Measurements from ENCODE around the gene NOS1.
"Not testable (repeated sequence)": the region's sequence is repeated elsewhere in the genome, so short reads cannot be mapped to it uniquely, and the experiment has no call there.

Gene NOS1

GRCh38 chr12:117188961-117189724 is 172.3 kb downstream of the NOS1 start:
- peak; percentile 61 to 62 for DNase-seq (ENCODE audit: low read depth in 2 of 2)

GRCh38 chr12:117188121-117188665 is 173.2 kb downstream of the NOS1 start:
- TF ChIP-seq CTCF (IDR thresholded peaks at IDR 0.05; ENCODE audit: low read depth, low read length), result no peak
- DNase-seq (ENCODE audit: low read depth in 2 of 2), result no peak
- H3K4me3 ChIP-seq (replicated peaks in 1 of 2; ENCODE audit: low read depth in 2 of 2, low read length in 2 of 2), result no peak overlapping the region

More at GRCh38 chr12:117188961-117189724, 172.3 kb downstream of the NOS1 start:
- TF ChIP-seq CTCF (IDR thresholded peaks at IDR 0.05; ENCODE audit: low read depth, low read length), result no peak
- H3K4me3 ChIP-seq (replicated peaks in 1 of 2; ENCODE audit: low read depth in 2 of 2, low read length in 2 of 2), result peak overlapping the region; percentile 87 to 98

- no peak overlapping the region for H3K4me3 ChIP-seq (replicated peaks in 1 of 2; ENCODE audit: low read depth in 2 of 2, low read length in 2 of 2)
- TF ChIP-seq CTCF (IDR thresholded peaks at IDR 0.05; ENCODE audit: low read depth, low read length), result no peak
- no peak for DNase-seq (ENCODE audit: low read depth in 2 of 2)
These were observed 174.0 kb downstream of the NOS1 start for GRCh38 chr12:117187421-117187820.

- no peak for TF ChIP-seq CTCF (IDR thresholded peaks at IDR 0.05; ENCODE audit: low read depth, low read length)
- H3K4me3 ChIP-seq (replicated peaks in 1 of 2; ENCODE audit: low read depth in 2 of 2, low read length in 2 of 2), result no peak overlapping the region
- no peak for DNase-seq (ENCODE audit: low read depth in 2 of 2)
These were observed 178.6 kb downstream of the NOS1 start for GRCh38 chr12:117182866-117183265.

- not testable (repeated sequence) for DNase-seq (ENCODE audit: low read depth in 2 of 2); H3K4me3 ChIP-seq (replicated peaks in 1 of 2; ENCODE audit: low read depth in 2 of 2, low read length in 2 of 2)
These were observed 180.0 kb downstream of the NOS1 start for GRCh38 chr12:117181468-117181843.

GRCh38 chr12:117180758-117181467 is 180.5 kb downstream of the NOS1 start:
- DNase-seq (ENCODE audit: low read depth in 2 of 2), result no peak
- no peak for TF ChIP-seq CTCF (IDR thresholded peaks at IDR 0.05; ENCODE audit: low read depth, low read length)
- no peak overlapping the region for H3K4me3 ChIP-seq (replicated peaks in 1 of 2; ENCODE audit: low read depth in 2 of 2, low read length in 2 of 2)

- DNase-seq (ENCODE audit: low read depth in 2 of 2), result no peak
- no peak for TF ChIP-seq CTCF (IDR thresholded peaks at IDR 0.05; ENCODE audit: low read depth, low read length)
- H3K4me3 ChIP-seq (replicated peaks in 1 of 2; ENCODE audit: low read depth in 2 of 2, low read length in 2 of 2), result no peak overlapping the region
These were observed 182.7 kb downstream of the NOS1 start for GRCh38 chr12:117178745-117179144.

Measured in cardiac fibroblast (primary cell).